IMR-90 (cell line): ENCODE data around the gene KDM1A. TPM values are rescaled to one million over a fixed set of nuclear protein-coding genes. Genes with fewer than 3 reads are reported as not detected.

ENCODE experiments used
- ATAC-seq: fragments of 200-7000 bp; cut with Tn5 transposase; 2 replicates; pipeline ENCODE4 v1.9.1; 2020; ENCODE audit warnings: low read depth, mild to moderate bottlenecking, moderate library complexity
- BruUV-seq: library from RNA; stranded (reverse); fragments of 400-500 nt; replicated peaks from 2 replicates; lab custom pipeline; 2021; lab: Mats Ljungman, UMichigan
- CTCF ChIA-PET: fragments of 300-600 bp; formaldehyde crosslinking; extraction: SDS; loops from one replicate; lab custom pipeline; 2021; ENCODE audit warnings: antibody characterized with exemption; lab: Yijun Ruan, JAX
- POLR2A ChIA-PET: fragments of 300-600 bp; sonication (Branson Sonifier 250); formaldehyde crosslinking; loops from one replicate; lab custom pipeline; 2022; ENCODE audit warnings: antibody characterized with exemption; ENCODE audit not compliant: unreplicated experiment; lab: Charles Lee
- DNase-seq: peaks from one replicate; pipeline ENCODE4 v3.0.0; 2013
- H2AFZ ChIP-seq: replicated peaks from 2 replicates; pipeline ENCODE3; 2013; ENCODE audit warnings: low read length, mild to moderate bottlenecking; ENCODE audit not compliant: poor library complexity
- H2AK5ac ChIP-seq: 2 replicates; pipeline ENCODE4 v1.6.1; 2013; ENCODE audit warnings: low read depth, low read length, inconsistent platforms
- H2AK9ac ChIP-seq: replicated peaks from 2 replicates; pipeline ENCODE3; 2013; ENCODE audit warnings: mild to moderate bottlenecking, low read depth, low read length, moderate library complexity; ENCODE audit not compliant: poor library complexity
- H2BK120ac ChIP-seq: 2 replicates; pipeline ENCODE4 v1.6.1; 2013; ENCODE audit warnings: low read depth, low read length, inconsistent platforms
- H2BK15ac ChIP-seq: 3 replicates; pipeline ENCODE4 v1.6.1; 2013; ENCODE audit warnings: low read depth, low read length, inconsistent platforms
- H2BK20ac ChIP-seq: 2 replicates; pipeline ENCODE4 v1.6.1; 2013; ENCODE audit warnings: low read depth, mild to moderate bottlenecking, inconsistent platforms, low read length, moderate library complexity
- H2BK5ac ChIP-seq: 2 replicates; pipeline ENCODE4 v1.6.1; 2013; ENCODE audit warnings: mild to moderate bottlenecking, low read depth, low read length, inconsistent platforms; ENCODE audit not compliant: poor library complexity, severe bottlenecking
- H3K14ac ChIP-seq: replicated peaks from 2 replicates; pipeline ENCODE4 v1.6.1; 2013; ENCODE audit warnings: low read depth, low read length, inconsistent platforms
- H3K18ac ChIP-seq: 2 replicates; pipeline ENCODE4 v1.6.1; 2013; ENCODE audit warnings: low read depth, low read length, control low read depth
- H3K23ac ChIP-seq: 2 replicates; pipeline ENCODE4 v1.6.1; 2013; ENCODE audit warnings: low read depth, low read length, inconsistent platforms
- H3K27ac ChIP-seq: 2 replicates; pipeline ENCODE4 v1.5.1; 2013; ENCODE audit warnings: mild to moderate bottlenecking, control low read depth, low read length; ENCODE audit not compliant: insufficient read depth
- H3K27me3 ChIP-seq: 2 replicates; pipeline ENCODE4 v1.6.1; 2013; ENCODE audit warnings: low read length; ENCODE audit not compliant: control insufficient read depth, insufficient read depth
- H3K36me3 ChIP-seq: 2 replicates; pipeline ENCODE4 v1.6.1; 2013; ENCODE audit warnings: low read length, mixed read lengths; ENCODE audit not compliant: control insufficient read depth, insufficient read depth
- H3K4ac ChIP-seq: 2 replicates; pipeline ENCODE4 v1.6.1; 2013; ENCODE audit warnings: low read depth, low read length, inconsistent platforms
- H3K4me1 ChIP-seq: 2 replicates; pipeline ENCODE4 v1.6.1; 2013; ENCODE audit warnings: low read length, mixed read lengths; ENCODE audit not compliant: control insufficient read depth, insufficient read depth
- H3K4me2 ChIP-seq: 2 replicates; pipeline ENCODE4 v1.6.1; 2013; ENCODE audit warnings: low read depth, mild to moderate bottlenecking, control low read depth, low read length, moderate library complexity
- H3K4me3 ChIP-seq: 2 replicates; pipeline ENCODE4 v1.5.1; 2013; ENCODE audit warnings: low read depth, mild to moderate bottlenecking, control low read depth, low read length, moderate library complexity; ENCODE audit not compliant: insufficient read depth
- H3K56ac ChIP-seq: 2 replicates; pipeline ENCODE4 v1.6.1; 2013; ENCODE audit warnings: low read length, inconsistent platforms; ENCODE audit not compliant: insufficient read depth; ENCODE audit errors: extremely low read depth
- H3K79me1 ChIP-seq, 2 experiments: 2 replicates each; pipeline ENCODE4 v1.6.1; 2013; ENCODE audit warnings: low read length in 2 of 2, inconsistent platforms in 1 of 2, low read depth in 1 of 2
- H3K9ac ChIP-seq: 2 replicates; pipeline ENCODE4 v1.6.1; 2013; ENCODE audit warnings: low read depth, low read length, control low read depth
- H3K9me1 ChIP-seq: 2 replicates; pipeline ENCODE4 v1.6.1; 2013; ENCODE audit warnings: low read length, inconsistent platforms; ENCODE audit not compliant: insufficient read depth
- H3K9me3 ChIP-seq: 2 replicates; pipeline ENCODE4 v1.6.1; 2013; ENCODE audit warnings: low read length; ENCODE audit not compliant: control insufficient read depth, insufficient read depth
- H4K20me1 ChIP-seq: 2 replicates; pipeline ENCODE4 v1.6.1; 2013; ENCODE audit warnings: low read length, inconsistent platforms; ENCODE audit not compliant: insufficient read depth
- H4K5ac ChIP-seq: 2 replicates; pipeline ENCODE4 v1.6.1; 2013; ENCODE audit warnings: mild to moderate bottlenecking, low read depth, low read length, control low read depth
- H4K8ac ChIP-seq, 2 experiments: 2 replicates each; pipeline ENCODE4 v1.6.1; 2013; ENCODE audit warnings: low read depth in 2 of 2, low read length in 2 of 2, control low read depth in 1 of 2, inconsistent platforms in 1 of 2
- H4K91ac ChIP-seq: 2 replicates; pipeline ENCODE4 v1.6.1; 2013; ENCODE audit warnings: low read depth, low read length, inconsistent platforms; ENCODE audit not compliant: insufficient read depth
- BHLHE40 ChIP-seq: fragments of 150-350 bp; IDR thresholded peaks from 2 replicates; pipeline ENCODE4 v1.6.1; 2016; ENCODE audit warnings: mild to moderate bottlenecking, low read depth, low read length
- CEBPB ChIP-seq: IDR thresholded peaks from 2 replicates; pipeline ENCODE4 v1.6.1; 2012; ENCODE audit warnings: low read depth, low read length, improper control_type of control experiment
- ELK1 ChIP-seq: fragments of 150-350 bp; IDR thresholded peaks from 2 replicates; pipeline ENCODE4 v1.6.1; 2016; ENCODE audit warnings: low read depth, mild to moderate bottlenecking, low read length, moderate library complexity, borderline replicate concordance
- MAFK ChIP-seq: IDR thresholded peaks from 2 replicates; pipeline ENCODE4 v1.6.1; 2012; ENCODE audit warnings: low read depth, low read length, improper control_type of control experiment
- MAZ ChIP-seq: IDR thresholded peaks from 2 replicates; pipeline ENCODE4 v1.6.1; 2012; ENCODE audit warnings: low read depth, mild to moderate bottlenecking, low read length, improper control_type of control experiment, moderate library complexity, borderline replicate concordance
- MXI1 ChIP-seq: IDR thresholded peaks from 2 replicates; pipeline ENCODE4 v1.6.1; 2012; ENCODE audit warnings: low read depth, mild to moderate bottlenecking, low read length, moderate library complexity, borderline replicate concordance
- POLR2A ChIP-seq: IDR thresholded peaks from 2 replicates; pipeline ENCODE4 v1.6.1; 2012; ENCODE audit warnings: mild to moderate bottlenecking, low read depth, low read length
- RAD21 ChIP-seq: IDR thresholded peaks from 2 replicates; pipeline ENCODE4 v1.6.1; 2012; ENCODE audit warnings: low read length, improper control_type of control experiment
- WGBS, 2 experiments: methylation state at CpG; one replicate each; pipeline versions ENCODE4 v1.1.5 to v1.1.7; 2013; ENCODE audit warnings: missing lambda C conversion rate in 2 of 2; ENCODE audit not compliant: insufficient read length in 1 of 2; ENCODE audit errors: extremely low coverage in 2 of 2; 5-methylcytosine and 5-hydroxymethylcytosine counted together
- dilution Hi-C: fragments of 300-500 bp; cut with HindIII; formaldehyde crosslinking; loops from one replicate; pipeline ENCODE4 v1.14.3; 2018; ENCODE audit warnings: low sequenced_read_pairs; ENCODE audit not compliant: unreplicated experiment
- in situ Hi-C: fragments of 300-500 bp; cut with MboI; formaldehyde crosslinking; loops from 3 replicates; pipeline ENCODE4 v1.14.3; 2019; ENCODE audit warnings: low sequenced_read_pairs, inconsistent platforms, mixed read lengths
- intact Hi-C: fragments of 100-400 bp; cut with micrococcal nuclease; formaldehyde crosslinking; loops from 2 replicates; pipeline ENCODE4 v1.10.0; 2022
- polyA plus RNA-seq, 3 experiments: library from polyadenylated mRNA; depleted of rRNA; stranded (reverse); fragments of >200 nt; gene quantifications; 2 replicates each; pipeline ENCODE4 v1.2.3, GENCODE V29; 2012; ENCODE audit warnings: low replicate concordance in 1 of 3
- total RNA-seq: library from RNA; depleted of rRNA; stranded (reverse); fragments of >200 nt; gene quantifications from 2 replicates; pipeline ENCODE4 v1.2.3, GENCODE V29; 2012

Gene KDM1A
- total and polyA plus RNA-seq, 2 of the 4 experiments (the other 2 are of a cell fraction) = 58.7 to 104 TPM

- DNase-seq (no peak), ATAC-seq (no peak)
- Histone ChIP-seq H3K27ac (no peak overlapping the region), H2AK5ac (no peak overlapping the region), H2AFZ (no peak overlapping the region), H3K4me2 (no peak overlapping the region), H3K18ac (no peak overlapping the region), H3K23ac (no peak overlapping the region), H3K4me3 (no peak overlapping the region), H3K9me3 (no peaks in the 10 kb centered on the region), H2AK9ac (no peak overlapping the region), H3K14ac (no peak overlapping the region), H4K8ac (no peak overlapping the region), H4K5ac (no peak overlapping the region), H2BK15ac (no peak overlapping the region), H3K9ac (no peak overlapping the region), H2BK5ac (no peak overlapping the region), H3K4ac (no peak overlapping the region), H4K20me1 (peaks cover 10% of the 10 kb centered on the region), H3K4me1 (0 out of 2 replicates have a peak, but pooled peaks cover 2% of the 10 kb centered on the region), H3K56ac (no peak overlapping the region), H4K91ac (no peak overlapping the region), H3K79me1 (peaks cover 16 to 45% of the 10 kb centered on the region in 2 experiments), H3K9me1 (peaks cover 3% of the 10 kb centered on the region; the same call in 1 of the 2 replicates), H2BK20ac (no peak overlapping the region), H3K36me3 (peaks cover 5% of the 10 kb centered on the region; the same call in 1 of the 2 replicates), H3K27me3 (no peaks in the 10 kb centered on the region), H2BK120ac (no peak overlapping the region)
- intact Hi-C loops = no loop called here
- WGBS, 2 experiments = no CpG with 5 or more reads among the region's 3 CpGs
- no TSS peak for BruUV-seq
- dilution Hi-C loops = no loop called here
- in situ Hi-C loops = no loop called here
- POLR2A ChIA-PET = interaction anchor here (0.9 kb wide), 1 partner anchor 25 kb away, joined by 3 read pairs; the partner anchor contains the start of gene KDM1A
- CTCF ChIA-PET = interaction anchor here (1.1 kb wide), 1 partner anchor 11 kb away, joined by 5 read pairs; no protein-coding TSS in a partner anchor
- TF ChIP-seq POLR2A (no peak), ELK1 (no peak), MXI1 (no peak), RAD21 (no peak), MAZ (no peak), CEBPB (no peak), BHLHE40 (no peak), MAFK (no peak)
Measured at GRCh38 chr1:23044035-23044434, 24.8 kb downstream of the KDM1A start.
